Stimulated activated CD8-positive, alpha-beta memory T cell treated with anti-CD3 and anti-CD28 coated beads, Interleukin-15, amount 100 ng/mL, for 4 hours (primary cell): Measurements from ENCODE around the gene URB1.
"Not testable (repeated sequence)": the region's sequence is repeated elsewhere in the genome, so short reads cannot be mapped to it uniquely, and the experiment has no call there.

ENCODE experiments used
- DNase-seq, 2 donors: peaks; one replicate each; pipeline ENCODE4 v3.0.0-alpha.2; 2020; ENCODE audit warnings: low read depth in 2 of 2

Gene URB1

GRCh38 chr21:32319012-32319411 lies 73.8 kb downstream of the URB1 start:
- no peak for DNase-seq

GRCh38 chr21:32317726-32318125 lies 75.1 kb downstream of the URB1 start:
- DNase-seq, result no peak

DNA sequence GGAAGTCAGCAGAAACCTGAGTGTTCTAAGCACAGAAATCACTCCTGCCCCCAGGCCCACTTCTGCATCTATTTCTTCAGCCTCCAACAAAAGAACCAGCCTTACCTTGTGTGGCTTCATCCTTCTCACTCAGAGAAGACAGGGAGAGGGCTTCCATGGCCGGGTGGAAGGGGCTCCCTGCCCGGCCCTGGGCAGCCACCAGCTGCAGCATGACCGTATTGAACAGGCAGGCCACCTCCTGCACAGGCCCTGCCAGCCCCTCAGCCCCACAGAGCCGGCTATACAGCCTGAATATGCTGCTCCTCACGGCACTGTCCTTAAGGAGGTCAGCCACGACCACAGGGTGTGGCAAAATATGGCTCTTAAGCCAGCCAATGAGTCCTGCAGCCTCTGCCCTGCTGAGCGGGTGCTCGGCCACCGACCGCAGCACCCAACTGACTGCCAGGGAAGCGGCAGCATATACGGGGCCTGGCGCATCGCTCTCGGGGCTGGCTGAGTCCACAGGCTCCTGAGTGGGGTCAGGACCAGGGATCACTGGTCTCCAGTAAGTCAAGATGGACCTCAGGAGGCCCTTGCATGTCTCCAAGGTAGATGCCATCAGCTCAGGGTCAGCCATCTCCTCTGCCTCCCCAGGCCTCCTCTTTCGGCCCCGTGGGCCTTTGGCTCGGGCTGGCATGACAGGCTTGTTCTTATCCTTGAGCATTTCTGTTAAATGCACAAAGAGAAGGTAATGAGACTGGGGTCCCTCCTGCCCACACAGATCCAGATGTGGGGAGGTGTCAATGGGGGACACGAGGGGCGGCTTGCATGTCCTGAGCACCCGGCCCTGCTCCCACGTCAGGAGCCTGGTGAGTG lies 76.2 kb downstream of the URB1 start:
- DNase-seq, result no peak

DNA sequence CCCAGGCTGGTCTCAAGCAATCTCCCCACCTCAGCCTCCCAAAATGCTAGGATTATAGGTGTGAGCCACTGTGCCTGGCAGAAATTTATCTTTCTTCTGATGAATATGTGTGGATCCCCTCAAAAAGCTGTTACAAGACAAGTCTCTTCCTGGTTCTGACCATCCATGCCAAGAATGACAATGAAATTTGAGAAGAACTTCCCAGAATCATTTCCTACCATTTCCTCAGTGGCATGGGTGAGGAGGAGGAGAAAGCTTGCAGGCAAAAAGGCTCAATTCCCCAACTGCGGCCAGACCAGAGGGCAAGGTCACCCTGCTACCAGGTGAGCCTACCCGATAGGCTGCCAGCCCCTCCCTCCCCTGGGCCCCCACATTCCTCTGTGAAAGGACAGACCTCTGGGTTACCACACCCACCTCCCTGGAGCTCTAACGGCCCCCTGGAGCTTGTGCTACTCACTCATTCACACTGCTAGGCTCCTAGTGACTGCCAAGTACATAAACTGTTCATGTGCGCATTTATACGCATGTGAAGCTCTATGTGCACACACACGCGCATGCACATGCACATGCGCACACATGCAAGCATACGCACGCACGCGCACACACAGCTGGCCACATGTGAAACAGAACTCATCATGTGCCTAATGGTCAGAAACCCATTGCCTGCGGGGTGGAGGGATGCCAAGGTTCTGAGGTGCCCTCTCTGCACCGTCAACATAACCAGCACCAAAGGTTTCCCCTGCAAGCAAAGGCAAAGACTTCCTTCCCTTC lies 77.1 kb downstream of the URB1 start:
- DNase-seq, result no peak

GRCh38 chr21:32314806-32315205 lies 78.0 kb downstream of the URB1 start:
- no peak for DNase-seq

GRCh38 chr21:32312976-32313375 lies 79.8 kb downstream of the URB1 start:
- no peak for DNase-seq

DNA sequence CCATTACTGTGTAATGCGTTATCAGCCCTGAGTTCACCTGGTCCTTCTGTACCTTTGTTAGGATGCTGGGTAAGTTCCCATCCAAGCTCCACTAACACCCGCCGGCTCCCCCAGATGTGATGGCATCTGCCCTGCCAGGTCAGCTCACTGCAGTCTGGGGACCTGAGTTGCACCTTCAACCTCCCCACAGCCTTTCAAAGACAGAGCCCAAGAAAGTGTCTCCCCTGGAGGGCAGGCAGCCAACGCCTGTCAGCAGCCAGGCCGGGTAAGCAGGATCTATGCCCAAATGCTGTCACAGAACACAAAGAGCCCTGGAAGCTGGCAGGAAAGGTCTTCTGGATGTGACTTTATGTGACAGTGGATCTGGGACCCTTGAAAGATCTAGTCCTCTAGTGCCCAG lies 80.5 kb downstream of the URB1 start:
- no peak for DNase-seq

- DNase-seq, result no peak
Observed at GRCh38 chr21:32311621-32312020, 81.2 kb downstream of the URB1 start.

DNA sequence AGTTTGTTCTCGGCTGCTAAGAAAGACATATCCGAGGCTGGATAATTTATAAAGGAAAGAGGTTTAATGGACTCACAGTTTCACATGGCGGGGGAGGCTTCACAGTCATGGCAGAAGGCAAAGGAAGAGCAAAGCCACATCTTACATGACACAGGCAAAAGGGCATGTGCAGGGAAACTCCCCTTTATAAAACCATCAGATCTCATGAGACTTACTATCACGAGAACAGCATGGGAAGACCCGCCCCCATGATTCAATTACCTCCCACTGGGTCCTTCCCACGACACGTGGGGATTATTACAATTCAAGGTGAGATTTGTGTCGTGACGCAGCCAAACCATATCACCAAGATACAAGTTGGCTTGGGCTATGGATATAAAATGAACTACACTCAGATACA lies 81.8 kb downstream of the URB1 start:
- DNase-seq, result not testable (repeated sequence)

GRCh38 chr21:32309906-32310460 lies 82.8 kb downstream of the URB1 start:
- no peak for DNase-seq

- DNase-seq, result no peak
Observed at GRCh38 chr21:32308696-32309095, 84.1 kb downstream of the URB1 start.

DNA sequence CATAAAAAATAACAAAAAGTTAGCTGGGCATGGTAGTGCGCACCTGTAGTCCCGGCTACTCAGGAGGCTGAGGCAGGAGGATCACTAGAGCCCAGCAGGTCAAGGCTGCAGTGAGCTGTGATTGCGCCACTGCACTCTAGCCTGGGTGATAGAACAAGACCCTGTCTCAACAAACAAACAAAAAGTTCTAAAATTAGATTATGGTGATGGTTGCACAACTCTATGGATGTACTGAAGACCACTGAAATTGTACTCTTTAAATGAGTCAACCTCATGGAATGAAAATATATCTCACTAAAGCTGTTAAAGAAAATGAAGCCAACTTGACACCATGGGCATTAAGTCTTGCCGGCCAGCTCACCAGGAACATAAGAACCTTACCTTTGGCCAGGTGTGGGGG lies 85.1 kb downstream of the URB1 start:
- DNase-seq, result no peak

DNA sequence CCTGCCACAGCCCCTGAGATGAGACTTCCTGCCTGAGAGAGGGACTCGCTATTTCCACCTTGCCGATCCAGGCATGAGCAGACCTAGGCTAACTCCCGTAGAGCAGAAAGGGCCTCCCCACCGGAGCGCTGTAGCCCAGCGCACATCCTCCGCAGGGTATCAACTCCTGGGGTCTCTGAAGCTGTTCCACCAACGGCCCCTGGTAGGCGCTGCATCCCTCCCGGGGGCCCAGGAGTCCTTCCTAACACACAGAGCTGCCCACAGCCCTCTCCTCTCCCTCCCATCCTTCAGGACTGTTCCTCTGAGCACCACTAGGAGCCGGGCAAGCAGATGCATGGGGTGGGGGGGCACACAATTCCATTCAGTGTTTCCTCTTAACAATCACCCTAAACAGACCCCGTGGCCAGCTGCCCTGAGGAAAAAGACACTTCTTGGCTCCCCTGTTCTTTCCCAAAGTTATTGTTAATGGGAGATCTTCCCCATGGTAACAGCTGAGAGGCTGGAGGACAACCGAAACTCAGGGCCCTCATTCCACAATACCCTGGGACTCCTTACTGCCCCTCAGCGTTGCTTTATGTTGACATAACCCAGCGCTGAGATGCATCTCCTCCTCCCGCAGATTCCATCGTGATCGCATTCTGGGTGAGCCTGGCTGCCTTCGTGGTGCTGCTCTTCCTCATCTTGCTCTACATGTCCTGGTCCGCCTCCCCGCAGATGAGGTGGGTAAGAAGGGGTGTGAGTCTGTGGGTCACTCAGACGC lies 86.6 kb downstream of the URB1 start:
- no peak for DNase-seq

- DNase-seq, result no peak
Observed at GRCh38 chr21:32304998-32305397, 87.8 kb downstream of the URB1 start.

DNA sequence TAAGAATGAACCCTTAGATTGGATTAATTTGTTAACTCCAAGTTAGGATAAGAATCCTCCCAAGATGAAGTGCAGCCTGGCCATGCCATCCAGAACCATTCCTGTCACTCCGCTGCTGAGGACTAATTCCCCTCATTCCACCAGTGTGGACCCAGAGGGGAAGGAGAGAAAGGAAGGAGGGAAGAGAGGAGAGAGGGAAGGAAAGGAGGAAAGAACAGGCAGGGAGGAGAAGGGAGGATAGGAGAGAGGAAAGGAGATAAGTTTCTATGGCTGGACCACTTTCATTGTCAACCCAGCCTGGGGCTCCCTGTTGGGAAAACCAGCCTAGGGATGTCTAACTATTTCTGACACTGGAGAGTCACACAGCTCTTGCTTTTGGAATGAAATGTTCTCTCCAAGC lies 89.4 kb downstream of the URB1 start:
- no peak for DNase-seq

DNA sequence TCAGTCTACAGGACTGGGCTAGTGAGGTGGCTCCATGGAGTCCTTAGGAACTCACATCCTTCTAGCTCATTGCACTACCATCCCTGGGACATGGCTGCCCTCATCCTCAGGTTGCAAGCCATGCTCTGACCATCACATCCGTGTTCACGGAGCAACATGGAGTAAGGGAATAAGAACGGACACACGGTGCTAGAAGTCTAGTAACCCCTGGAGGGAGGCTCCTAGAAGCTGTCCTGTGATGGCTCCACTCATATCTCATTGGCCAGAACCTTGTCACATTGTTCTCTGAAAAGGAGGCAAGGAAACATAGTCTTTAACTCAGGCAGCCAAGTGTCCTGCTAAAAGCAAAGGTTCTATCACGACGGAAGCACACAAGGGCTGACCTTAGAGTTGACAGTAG lies 90.3 kb downstream of the URB1 start:
- no peak for DNase-seq

DNA sequence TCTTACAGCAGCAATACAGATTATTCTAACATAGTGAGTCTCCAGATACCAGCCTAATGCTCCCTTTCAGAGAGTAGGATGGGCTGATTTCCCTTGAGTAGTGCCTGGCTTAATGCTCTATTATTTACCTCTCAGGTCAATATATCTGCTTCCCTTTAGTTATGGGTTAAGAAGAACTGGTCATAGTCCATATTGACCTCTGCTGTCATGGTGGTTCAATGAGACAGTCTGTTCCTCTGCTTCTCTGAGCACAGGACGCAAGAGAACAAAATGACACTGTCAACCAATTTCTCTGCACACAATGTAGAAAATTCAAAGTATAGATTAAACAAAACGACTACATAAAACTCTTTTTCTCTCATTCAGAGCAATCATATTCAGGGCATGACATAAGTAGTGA lies 91.2 kb downstream of the URB1 start:
- DNase-seq, result no peak

DNA sequence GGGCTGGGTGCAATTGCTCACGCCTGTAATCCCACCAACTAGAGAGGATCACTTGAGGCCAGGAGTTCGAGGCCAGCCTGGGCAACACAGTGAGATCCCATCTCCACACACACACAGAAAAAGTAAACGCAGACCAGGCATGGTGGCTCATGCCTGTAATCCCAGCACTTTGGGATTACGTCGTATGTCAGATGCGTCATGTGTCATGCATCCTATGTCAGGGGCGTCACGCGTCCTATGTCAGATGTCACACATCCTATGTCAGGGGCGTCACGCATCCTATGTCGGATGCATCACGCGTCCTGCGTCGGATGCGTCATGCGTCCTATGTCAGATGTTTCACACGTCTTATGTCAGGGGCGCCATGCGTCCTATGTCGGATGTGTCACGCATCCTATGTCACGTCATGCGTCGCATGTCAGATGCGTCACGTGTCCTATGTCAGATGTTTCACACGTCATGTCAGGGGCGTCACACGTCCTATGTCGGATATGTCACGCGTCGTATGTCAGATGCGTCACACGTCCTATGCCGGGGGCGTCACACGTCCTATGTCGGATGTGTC lies 92.6 kb downstream of the URB1 start:
- no peak for DNase-seq

- DNase-seq, result no peak
Observed at GRCh38 chr21:32299695-32300094, 93.1 kb downstream of the URB1 start.

GRCh38 chr21:32298658-32299081 lies 94.1 kb downstream of the URB1 start, which contains the start of gene MRAP:
MRAP (plus strand) TSS chr21:32298855; CDS start chr21:32298972, 117 bp downstream.
- DNase-seq, result no peak

DNA sequence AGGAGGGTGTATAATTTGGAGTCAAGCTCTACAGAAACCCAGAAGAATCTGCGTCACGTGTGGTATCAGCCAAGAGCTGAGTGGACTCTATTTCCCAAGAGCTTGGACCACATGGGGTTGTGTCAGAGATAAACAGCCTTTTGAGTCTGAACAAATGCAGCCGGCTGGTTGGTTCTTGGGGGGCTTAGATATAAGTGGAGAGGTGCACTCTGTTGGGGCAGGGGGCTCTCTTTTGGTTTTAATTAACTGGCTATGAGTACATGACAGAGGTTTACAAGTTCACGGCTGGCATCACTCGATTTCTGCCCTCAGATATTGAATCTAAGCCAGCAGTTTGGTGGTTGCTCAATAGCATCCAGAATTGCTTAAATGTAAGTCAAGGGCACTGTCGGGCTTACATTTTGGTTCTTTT lies 94.7 kb downstream of the URB1 start:
- no peak for DNase-seq

GRCh38 chr21:32297449-32297848 lies 95.4 kb downstream of the URB1 start:
- no peak for DNase-seq
